HFFc6 (cell line): Measurements from ENCODE around the gene ACKR1. TPM values are rescaled to one million over a fixed set of nuclear protein-coding genes. Genes with fewer than 3 reads are reported as not detected.

Source experiments
- DNase-seq: peaks from one replicate; pipeline ENCODE4 v3.0.0-alpha.2; 2018
- H3K27ac Mint-ChIP-seq: 2 replicates; pipeline ENCODE4 v1.8.0; 2020; ENCODE audit warnings: mild to moderate bottlenecking, mixed read lengths
- H3K27me3 Mint-ChIP-seq: 2 replicates; pipeline ENCODE4 v1.8.0; 2021; ENCODE audit warnings: mild to moderate bottlenecking, moderate library complexity, mixed read lengths; ENCODE audit not compliant: insufficient read depth
- H3K36me3 Mint-ChIP-seq: 2 replicates; pipeline ENCODE4 v1.8.0; 2021; ENCODE audit warnings: low read depth, mixed read lengths
- H3K4me1 Mint-ChIP-seq: 2 replicates; pipeline ENCODE4 v1.8.0; 2020; ENCODE audit warnings: low read depth, mixed read lengths
- H3K4me3 Mint-ChIP-seq: 2 replicates; pipeline ENCODE4 v1.8.0; 2020; ENCODE audit warnings: mild to moderate bottlenecking, moderate library complexity, mixed read lengths
- H3K9me3 Mint-ChIP-seq: 2 replicates; pipeline ENCODE4 v1.8.0; 2020; ENCODE audit warnings: mild to moderate bottlenecking, mixed read lengths
- CTCF ChIP-seq: fragments of 200-600 bp; sonication (generic); IDR thresholded peaks from 2 replicates; pipeline ENCODE4 v1.5.0; 2021; ENCODE audit warnings: antibody characterized with exemption, mild to moderate bottlenecking
- long read RNA-seq: library from polyadenylated mRNA; unstranded; transcript quantifications from one replicate; pipeline ENCODE4 v2.0.0, GENCODE V29; 2019
- total RNA-seq, 6 experiments: library from RNA; stranded (reverse); fragmentation: NEBNext Ultra II Directional; extraction: Animal tissue kit (Norgen Biotek cat#: 25700); gene quantifications; 2 replicates in 1 of 6; 3 replicates in 5 of 6; pipeline ENCODE4 v1.2.3, GENCODE V29; 2021

The ACKR1 gene
- total RNA-seq = not detected
- long read RNA-seq = 0 reads

DNA sequence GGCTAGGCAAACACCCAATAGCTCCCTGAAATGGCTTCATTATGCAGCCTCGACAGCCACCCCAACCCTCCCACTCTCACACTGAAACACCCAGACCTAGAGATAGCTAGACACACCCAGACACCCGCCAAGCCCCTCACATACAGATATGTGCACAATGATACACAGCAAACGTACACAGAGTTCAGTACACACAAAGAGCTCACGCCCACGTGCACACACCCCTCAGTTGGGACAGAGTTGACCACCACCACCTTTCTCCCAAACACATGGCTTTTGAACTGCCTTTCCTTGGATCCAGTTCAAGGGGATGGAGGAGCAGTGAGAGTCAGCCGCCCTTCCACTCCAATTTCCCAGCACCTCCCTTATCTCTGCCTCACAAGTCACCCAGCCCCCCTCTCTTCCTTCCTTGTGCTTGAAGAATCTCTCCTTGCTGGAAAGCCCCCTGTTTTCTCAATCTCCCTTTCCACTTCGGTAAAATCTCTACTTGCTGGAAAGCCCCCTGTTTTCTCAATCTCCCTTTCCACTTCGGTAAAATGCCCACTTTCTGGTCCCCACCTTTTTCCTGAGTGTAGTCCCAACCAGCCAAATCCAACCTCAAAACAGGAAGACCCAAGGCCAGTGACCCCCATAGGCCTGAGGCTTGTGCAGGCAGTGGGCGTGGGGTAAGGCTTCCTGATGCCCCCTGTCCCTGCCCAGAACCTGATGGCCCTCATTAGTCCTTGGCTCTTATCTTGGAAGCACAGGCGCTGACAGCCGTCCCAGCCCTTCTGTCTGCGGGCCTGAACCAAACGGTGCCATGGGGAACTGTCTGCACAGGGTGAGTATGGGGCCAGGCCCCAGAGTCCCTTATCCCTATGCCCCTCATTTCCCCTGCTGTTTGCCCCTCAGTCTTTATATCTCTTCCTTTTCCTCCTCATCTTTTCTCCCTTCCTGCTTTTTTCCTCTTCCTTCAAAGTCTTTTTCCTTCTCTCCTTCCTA is at the start of gene ACKR1:
Gene ACKR1 (plus strand): TSS at position 715 of the 981 bp plus-strand sequence. CDS start 85 bp downstream, at position 800.
- no peak for DNase-seq
- no peaks in the 10 kb centered on the region for H3K36me3 Mint-ChIP-seq
- H3K4me1 Mint-ChIP-seq = no peaks in the 10 kb centered on the region
- H3K4me3 Mint-ChIP-seq = no peak within 1 kb of the TSS
- H3K27ac Mint-ChIP-seq = no peak within 1 kb of the TSS
- H3K27me3 Mint-ChIP-seq = peaks cover 62% of the 10 kb centered on the region
- no peak for TF ChIP-seq CTCF
- no peaks in the 10 kb centered on the region for H3K9me3 Mint-ChIP-seq

DNA sequence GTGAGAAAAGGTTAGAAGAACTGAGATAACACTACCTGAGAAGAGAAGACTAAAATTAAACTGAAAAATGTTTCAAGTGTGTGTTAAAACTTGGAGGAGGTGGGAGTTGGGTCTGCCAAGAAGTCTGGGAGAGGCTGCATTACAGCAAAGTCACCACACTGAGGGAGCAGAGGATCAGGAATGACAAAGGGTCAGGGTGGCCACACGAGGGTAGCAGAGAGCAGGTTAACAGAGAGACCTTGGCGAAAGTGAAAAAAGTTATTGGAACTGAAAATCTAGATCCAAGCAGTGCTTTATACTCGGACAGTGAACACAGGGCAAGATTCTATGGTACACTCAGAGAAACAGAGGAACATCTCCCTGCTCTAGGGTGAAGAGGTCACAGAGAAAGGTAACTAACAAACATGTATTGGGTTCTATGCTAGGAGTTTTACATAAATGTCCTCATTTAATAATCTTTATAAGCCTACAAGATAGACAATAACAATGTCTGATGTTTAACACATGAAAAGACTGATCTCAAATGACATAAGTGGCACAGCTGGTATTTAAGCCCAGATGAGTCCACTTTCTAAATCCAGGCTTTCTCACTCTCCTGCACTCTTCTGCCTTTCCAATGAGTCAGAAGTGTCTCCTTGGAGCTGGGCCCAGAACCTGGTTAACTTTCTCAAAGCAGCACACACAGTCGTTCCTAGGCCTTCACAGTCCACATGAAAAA is 43.5 kb upstream of the ACKR1 start:
- H3K27ac Mint-ChIP-seq = peak overlapping the region; percentile 58
- peak overlapping the region; percentile 65 for H3K4me3 Mint-ChIP-seq

DNA sequence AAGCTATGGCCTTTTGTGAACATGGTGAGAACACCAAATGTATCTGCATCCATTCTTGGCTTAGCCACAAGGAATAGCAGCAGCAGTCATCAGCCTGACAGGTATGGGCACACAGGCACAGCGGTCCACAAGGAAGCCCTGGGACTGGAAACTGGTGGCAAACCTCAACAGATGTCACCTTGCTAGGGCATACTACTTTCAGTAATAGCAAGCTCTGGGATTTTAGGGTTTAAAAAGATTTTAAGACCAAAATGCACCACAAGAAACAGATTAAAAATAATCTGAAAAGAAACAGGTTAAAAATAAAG is 43.0 kb upstream of the ACKR1 start:
- peaks cover 18% of the 10 kb centered on the region for H3K4me1 Mint-ChIP-seq
- no peak overlapping the region; the same call in 1 of the 2 replicates for H3K4me3 Mint-ChIP-seq
- no peak for DNase-seq
- no peak for TF ChIP-seq CTCF
- H3K9me3 Mint-ChIP-seq = no peaks in the 10 kb centered on the region
- peak overlapping the region; percentile 58; the same call in 1 of the 2 replicates for H3K27ac Mint-ChIP-seq
- no peaks in the 10 kb centered on the region for H3K36me3 Mint-ChIP-seq
- H3K27me3 Mint-ChIP-seq = peaks cover 9% of the 10 kb centered on the region

More for the DNA sequence above, 43.5 kb upstream of the ACKR1 start:
- Mint-ChIP-seq H3K4me1 (peaks cover 18% of the 10 kb centered on the region), H3K9me3 (no peaks in the 10 kb centered on the region), H3K27me3 (peaks cover 9% of the 10 kb centered on the region), H3K36me3 (no peaks in the 10 kb centered on the region)
- peak; percentile 98 for TF ChIP-seq CTCF
- DNase-seq = peak; percentile 89

DNA sequence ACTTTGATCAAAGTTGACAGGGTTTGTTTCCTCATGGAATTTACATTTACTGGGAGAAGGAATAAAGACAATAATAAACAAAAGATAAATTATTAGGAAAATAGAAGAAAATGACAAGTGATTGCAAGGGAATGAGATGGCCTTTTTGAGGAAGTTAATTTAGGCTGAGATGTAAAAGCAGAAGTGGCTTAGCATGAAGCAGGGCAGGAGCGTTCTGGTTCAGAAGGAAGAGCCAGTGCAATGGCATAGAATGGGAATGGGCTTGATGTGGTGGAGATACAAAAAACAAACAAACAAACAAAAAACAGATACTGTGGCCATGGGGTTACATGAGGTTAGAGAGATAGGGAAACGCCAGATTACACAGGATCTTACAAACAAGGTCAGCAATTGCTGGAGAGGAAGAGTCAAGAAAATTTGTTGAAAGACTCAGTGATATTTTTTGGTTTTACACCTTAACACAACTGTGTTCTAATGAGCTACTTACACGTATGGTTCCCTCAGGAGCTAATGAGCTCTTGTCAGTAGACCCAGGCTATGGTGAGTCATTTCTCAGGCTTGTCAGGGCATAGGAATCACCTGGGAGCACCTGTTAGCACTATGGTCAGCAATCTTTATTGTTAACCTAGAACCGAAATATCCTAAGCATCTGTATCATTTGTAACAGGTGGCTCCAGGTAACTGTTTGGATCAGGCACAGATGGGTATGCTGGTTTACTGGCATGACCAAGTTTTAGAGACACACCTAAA is 42.0 kb upstream of the ACKR1 start:
- Mint-ChIP-seq H3K27ac (no peak overlapping the region), H3K36me3 (no peaks in the 10 kb centered on the region), H3K4me1 (peaks cover 18% of the 10 kb centered on the region), H3K9me3 (no peaks in the 10 kb centered on the region), H3K27me3 (peaks cover 5% of the 10 kb centered on the region), H3K4me3 (no peak overlapping the region)
- no peak for DNase-seq
- TF ChIP-seq CTCF = no peak

DNA sequence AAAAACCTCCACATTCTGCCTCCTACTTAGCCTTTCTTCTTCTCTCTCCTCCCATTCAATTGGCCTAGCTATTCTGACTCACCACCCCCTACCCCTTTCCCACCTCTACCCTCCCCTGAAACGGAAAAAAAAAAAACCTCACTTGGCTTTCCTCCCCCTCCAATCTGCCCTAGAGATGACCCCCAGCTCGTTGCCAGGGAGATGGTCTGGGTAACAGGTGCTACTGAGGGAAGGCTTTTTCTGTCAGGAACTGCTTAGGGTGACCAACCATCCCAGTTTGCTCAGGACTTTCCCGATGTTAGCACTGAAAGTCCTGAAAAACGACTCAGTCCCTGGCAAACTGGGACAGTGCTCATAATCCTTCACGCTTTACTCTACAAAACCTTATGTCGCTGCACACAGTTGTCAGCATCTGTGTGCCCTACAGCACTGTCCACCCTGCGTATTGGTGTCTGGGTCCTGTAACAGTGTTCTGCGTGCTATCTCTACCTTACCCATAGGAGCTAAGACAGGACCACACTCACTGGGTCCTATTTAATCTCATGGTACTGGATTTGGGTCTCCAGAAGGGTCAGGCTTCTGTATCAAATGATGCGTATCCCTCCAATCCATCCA is 41.0 kb upstream of the ACKR1 start:
- no peaks in the 10 kb centered on the region for H3K9me3 Mint-ChIP-seq
- no peak for TF ChIP-seq CTCF

More for the DNA sequence above, 41.0 kb upstream of the ACKR1 start:
- no peaks in the 10 kb centered on the region for H3K36me3 Mint-ChIP-seq
- peaks cover 18% of the 10 kb centered on the region for H3K4me1 Mint-ChIP-seq
- no peak overlapping the region for H3K27ac Mint-ChIP-seq
- H3K4me3 Mint-ChIP-seq = no peak overlapping the region
- no peak for DNase-seq
- H3K27me3 Mint-ChIP-seq = peaks cover 13% of the 10 kb centered on the region
